H1 (cell line): Measurements from ENCODE around the gene LBR. TPM values are rescaled to one million over a fixed set of nuclear protein-coding genes. Genes with fewer than 3 reads are reported as not detected.

Source experiments
- CTCF ChIA-PET: fragments of 300-600 bp; sonication (Branson Sonifier 250); formaldehyde crosslinking; loops from one replicate; lab custom pipeline; 2021; ENCODE audit not compliant: partially characterized antibody; lab: Charles Lee
- POLR2A ChIA-PET: fragments of 300-600 bp; sonication (Branson Sonifier 250); formaldehyde crosslinking; loops from one replicate; lab custom pipeline; 2021; ENCODE audit warnings: inconsistent platforms; ENCODE audit not compliant: partially characterized antibody; lab: Charles Lee
- DNase-seq, 2 experiments: peaks; one replicate each; pipeline versions ENCODE4 v3.0.0 to v3.0.0-alpha.2; 2010 to 2022; ENCODE audit warnings: low spot score in 2 of 2, low read depth in 1 of 2, mixed read lengths in 1 of 2
- FAIRE-seq: peaks from 2 replicates; lab custom pipeline; 2011; peaks lifted over from hg19 to GRCh38; lab: Jason Lieb, UNC
- H2AFZ ChIP-seq: 2 replicates; pipeline ENCODE4 v1.8.1; 2012; ENCODE audit warnings: low read length, inconsistent platforms
- H2AK5ac ChIP-seq: 2 replicates; pipeline ENCODE4 v1.6.1; 2013; ENCODE audit warnings: low read depth, low read length
- H2BK120ac ChIP-seq: replicated peaks from 2 replicates; pipeline ENCODE3; 2013; ENCODE audit warnings: low read depth, low read length, inconsistent platforms
- H2BK12ac ChIP-seq: 2 replicates; pipeline ENCODE4 v1.6.1; 2013; ENCODE audit warnings: low read depth, low read length
- H2BK15ac ChIP-seq: 2 replicates; pipeline ENCODE4 v1.6.1; 2013; ENCODE audit warnings: low read length
- H2BK20ac ChIP-seq: 2 replicates; pipeline ENCODE4 v1.6.1; 2013; ENCODE audit warnings: low read length
- H2BK5ac ChIP-seq: 2 replicates; pipeline ENCODE4 v1.6.1; 2013; ENCODE audit warnings: low read depth, low read length
- H3K14ac ChIP-seq: 2 replicates; pipeline ENCODE4 v1.6.1; 2013; ENCODE audit warnings: inconsistent platforms; ENCODE audit not compliant: insufficient read length
- H3K18ac ChIP-seq: 2 replicates; pipeline ENCODE4 v1.6.1; 2013; ENCODE audit warnings: low read length; ENCODE audit errors: extremely low read depth
- H3K23ac ChIP-seq: 2 replicates; pipeline ENCODE4 v1.6.1; 2013; ENCODE audit warnings: inconsistent platforms; ENCODE audit not compliant: insufficient read length
- H3K23me2 ChIP-seq: 2 replicates; pipeline ENCODE4 v1.6.1; 2013; ENCODE audit warnings: low read depth, low read length
- H3K27ac ChIP-seq: 2 replicates; pipeline ENCODE4 v1.6.1; 2011; ENCODE audit warnings: low read depth, low read length, inconsistent platforms
- H3K27me3 ChIP-seq, 4 experiments: replicated peaks in 1 of 4; 1 replicate in 1 of 4; 2 replicates in 3 of 4; pipeline versions ENCODE4 v1.6.1 to v1.8.1; 2011 to 2013; ENCODE audit warnings: low read length in 3 of 4, mild to moderate bottlenecking in 3 of 4, inconsistent platforms in 2 of 4, mixed read lengths in 2 of 4, moderate library complexity in 1 of 4; ENCODE audit not compliant: control insufficient read depth in 3 of 4, insufficient read depth in 3 of 4; ENCODE audit errors: extremely low read depth in 1 of 4
- H3K36me3 ChIP-seq, 4 experiments: 2 replicates each; pipeline versions ENCODE4 v1.6.1 to v1.8.1; 2011 to 2013; ENCODE audit warnings: mild to moderate bottlenecking in 4 of 4, low read length in 3 of 4, moderate library complexity in 2 of 4, control low read depth in 1 of 4, inconsistent platforms in 1 of 4; ENCODE audit not compliant: insufficient read depth in 4 of 4, control insufficient read depth in 2 of 4
- H3K4ac ChIP-seq: replicated peaks from 2 replicates; pipeline ENCODE3; 2013; ENCODE audit warnings: low read length, low read depth, mixed read lengths, inconsistent platforms; ENCODE audit not compliant: insufficient read length
- H3K4me1 ChIP-seq, 4 experiments: replicated peaks in 1 of 4; 1 replicate in 1 of 4; 2 replicates in 3 of 4; pipeline versions ENCODE4 v1.6.1 to v1.8.1; 2011 to 2013; ENCODE audit warnings: low read length in 3 of 4, inconsistent platforms in 2 of 4, mixed read lengths in 1 of 4; ENCODE audit not compliant: insufficient read depth in 4 of 4, control insufficient read depth in 3 of 4
- H3K4me2 ChIP-seq, 2 experiments: 2 replicates each; pipeline versions ENCODE4 v1.6.1 to v1.8.1; 2011 to 2013; ENCODE audit warnings: low read depth in 2 of 2, low read length in 2 of 2, control low read depth in 1 of 2, inconsistent platforms in 1 of 2, mild to moderate bottlenecking in 1 of 2; ENCODE audit not compliant: insufficient read depth in 1 of 2
- H3K4me3 ChIP-seq, 4 experiments: fragments of 200-600, 300-600 bp in 1 of 4; sonication (generic), shearing (Covaris generic), sonication (Bioruptor Twin) in 1 of 4; 2 replicates each; pipeline versions ENCODE4 v1.5.1 to v1.8.1; 2011 to 2016; ENCODE audit warnings: low read length in 4 of 4, low read depth in 3 of 4, control low read depth in 2 of 4, inconsistent platforms in 2 of 4, mild to moderate bottlenecking in 2 of 4, mixed read lengths in 1 of 4, moderate library complexity in 1 of 4; ENCODE audit not compliant: insufficient read depth in 2 of 4; ENCODE audit errors: extremely low read depth in 1 of 4
- H3K56ac ChIP-seq: replicated peaks from 2 replicates; pipeline ENCODE3; 2013; ENCODE audit warnings: low read depth, mild to moderate bottlenecking, mixed read lengths, low read length, inconsistent platforms; ENCODE audit not compliant: insufficient read length
- H3K79me1 ChIP-seq: 2 replicates; pipeline ENCODE4 v1.6.1; 2013; ENCODE audit warnings: low read depth, low read length, control low read depth
- H3K79me2 ChIP-seq, 2 experiments: 2 replicates each; pipeline versions ENCODE4 v1.6.1 to v1.8.1; 2012 to 2013; ENCODE audit warnings: low read length in 2 of 2, mild to moderate bottlenecking in 2 of 2, inconsistent platforms in 1 of 2; ENCODE audit not compliant: insufficient read depth in 2 of 2, control insufficient read depth in 1 of 2
- H3K9ac ChIP-seq, 4 experiments: replicated peaks in 1 of 4; 1 replicate in 1 of 4; 2 replicates in 3 of 4; pipeline versions ENCODE4 v1.6.1 to v1.8.1; 2011 to 2013; ENCODE audit warnings: low read depth in 3 of 4, low read length in 3 of 4, control low read depth in 2 of 4, mild to moderate bottlenecking in 2 of 4, moderate library complexity in 2 of 4, inconsistent platforms in 1 of 4; ENCODE audit errors: extremely low read depth in 1 of 4
- H3K9me3 ChIP-seq, 2 experiments: 2 replicates each; pipeline versions ENCODE4 v1.6.1 to v1.8.1; 2012 to 2013; ENCODE audit warnings: mild to moderate bottlenecking in 2 of 2, moderate library complexity in 2 of 2, control low read depth in 1 of 2, inconsistent platforms in 1 of 2, low read depth in 1 of 2, low read length in 1 of 2, mixed read lengths in 1 of 2; ENCODE audit not compliant: insufficient read depth in 2 of 2
- H4K20me1 ChIP-seq, 2 experiments: replicated peaks in 1 of 2; 2 replicates each; pipeline versions ENCODE3 to v1.8.1; 2011 to 2013; ENCODE audit warnings: inconsistent platforms in 2 of 2, low read length in 2 of 2, mild to moderate bottlenecking in 1 of 2; ENCODE audit not compliant: insufficient read depth in 2 of 2, control insufficient read depth in 1 of 2
- H4K5ac ChIP-seq: 2 replicates; pipeline ENCODE4 v1.6.1; 2013; ENCODE audit warnings: low read length, low read depth, mixed read lengths, inconsistent platforms; ENCODE audit not compliant: insufficient read length
- H4K8ac ChIP-seq: 2 replicates; pipeline ENCODE4 v1.8.0; 2013; ENCODE audit warnings: mild to moderate bottlenecking, moderate library complexity, low read length, inconsistent platforms; ENCODE audit not compliant: insufficient read depth; ENCODE audit errors: extremely low read depth
- H4K91ac ChIP-seq: replicated peaks from 2 replicates; pipeline ENCODE3; 2013; ENCODE audit warnings: low read length, mixed read lengths, inconsistent platforms; ENCODE audit not compliant: insufficient read length
- ATF2 ChIP-seq: IDR thresholded peaks from 2 replicates; pipeline ENCODE4 v1.6.1; 2012; ENCODE audit warnings: low read length, inconsistent platforms
- CBX8 ChIP-seq: fragments of 300-800, 300-1000 bp; sonication (generic); IDR thresholded peaks from 2 replicates; pipeline ENCODE4 v1.7.1; 2016; ENCODE audit warnings: low read depth, low read length, borderline replicate concordance
- CHD2 ChIP-seq: IDR thresholded peaks from 2 replicates; pipeline ENCODE4 v1.6.1; 2012; ENCODE audit warnings: low read length, improper control_type of control experiment
- CTCF ChIP-seq, 3 experiments: IDR thresholded peaks; 1 replicate in 2 of 3; 2 replicates in 1 of 3; pipeline versions ENCODE4 v1.5.1 to v1.6.1; 2011; ENCODE audit warnings: low read length in 3 of 3, mild to moderate bottlenecking in 3 of 3, inconsistent platforms in 2 of 3, low read depth in 1 of 3, moderate library complexity in 1 of 3; ENCODE audit not compliant: insufficient read depth in 1 of 3; ENCODE audit errors: control extremely low read depth in 1 of 3
- HDAC6 ChIP-seq: IDR thresholded peaks from one replicate; pipeline ENCODE4 v1.7.1; 2012; ENCODE audit warnings: low read depth, mild to moderate bottlenecking, inconsistent platforms, low read length, moderate library complexity
- TAF1 ChIP-seq: IDR thresholded peaks from 2 replicates; pipeline ENCODE4 v1.6.1; 2011; ENCODE audit warnings: mild to moderate bottlenecking, low read depth, low read length
- TCF12 ChIP-seq: IDR thresholded peaks from 2 replicates; pipeline ENCODE4 v1.6.1; 2011; ENCODE audit warnings: low read depth, mild to moderate bottlenecking, low read length
- YY1 ChIP-seq: IDR thresholded peaks from 2 replicates; pipeline ENCODE4 v1.6.1; 2011; ENCODE audit warnings: low read depth, mild to moderate bottlenecking, low read length
- ZNF274 ChIP-seq: IDR thresholded peaks from 2 replicates; pipeline ENCODE4 v1.7.0; 2012; ENCODE audit warnings: low read length, borderline replicate concordance; ENCODE audit errors: extremely low read depth
- WGBS, 2 experiments: shearing (Covaris generic) in 1 of 2; methylation state at CpG; one replicate each; pipeline versions ENCODE4 v1.1.6 to v1.1.7; 2013 to 2015; ENCODE audit warnings: low lambda C conversion rate in 2 of 2, mixed read lengths in 2 of 2, inconsistent platforms in 1 of 2, low coverage in 1 of 2, missing lambda C conversion rate in 1 of 2; ENCODE audit not compliant: insufficient replicate concordance in 2 of 2, insufficient coverage in 1 of 2, insufficient read length in 1 of 2; ENCODE audit errors: extremely low coverage in 1 of 2, missing lambda C conversion rate in 1 of 2; 5-methylcytosine and 5-hydroxymethylcytosine counted together
- polyA plus RNA-seq, 7 experiments: library from polyadenylated mRNA; depleted of rRNA in 3 of 7; stranded (reverse) in 5 of 7; unstranded in 2 of 7; fragments of >200 nt in 5 of 7; fragments of 200-250 nt in 2 of 7; gene quantifications; 1 replicate in 5 of 7; 2 replicates in 1 of 7; 4 replicates in 1 of 7; pipeline versions ENCODE4 v1.2.1 to v1.2.3, GENCODE V29; 2011 to 2013; ENCODE audit warnings: missing spikeins in 2 of 7, mixed read lengths in 2 of 7
- total RNA-seq: library from RNA; stranded (reverse); fragmentation: NEBNext Ultra II Directional; extraction: Animal tissue kit (Norgen Biotek cat#: 25700); gene quantifications from 2 replicates; pipeline ENCODE4 v1.2.1, GENCODE V29; 2021

LBR gene
- total and polyA plus RNA-seq, 2 of the 8 experiments (the other 6 are each of a cell fraction or from before 2014, with no cell fraction given) = 32.1 to 89.8 TPM

- CTCF ChIA-PET = interaction anchor here (0.7 to 2.0 kb wide), 6 partner anchors 10 to 513 kb away, joined by 3 to 7 read pairs (median 4); no protein-coding TSS in a partner anchor
- POLR2A ChIA-PET = interaction anchor here (1.1 kb wide), 1 partner anchor 138 kb away, joined by 3 read pairs; no protein-coding TSS in a partner anchor
Measured at GRCh38 chr1:225449774-225450173, 21.9 kb upstream of the LBR start.

More at GRCh38 chr1:225449774-225450173, 21.9 kb upstream of the LBR start:
- Histone ChIP-seq H2BK12ac (no peak overlapping the region), H2BK15ac (no peak overlapping the region), H3K27me3 (no peaks in the 10 kb centered on the region; a peak in 1 of 7 replicates), H3K4me2 (no peak overlapping the region), H3K9me3 (no peaks in the 10 kb centered on the region), H2AK5ac (no peak overlapping the region), H3K36me3 (no peaks in the 10 kb centered on the region), H4K20me1 (no peaks in the 10 kb centered on the region), H3K14ac (no peak overlapping the region), H3K4ac (no peak overlapping the region), H3K79me1 (no peaks in the 10 kb centered on the region), H3K27ac (no peak overlapping the region), H2BK5ac (no peak overlapping the region), H4K5ac (no peak overlapping the region), H3K4me1 (peaks cover 0 to 13% (median 6%) of the 10 kb centered on the region in 4 experiments; a peak in 4 of 7 replicates), H2BK120ac (no peak overlapping the region), H3K79me2 (no peaks in the 10 kb centered on the region), H3K23ac (no peak overlapping the region), H4K8ac (no peak overlapping the region), H3K56ac (no peak overlapping the region), H3K23me2 (no peaks in the 10 kb centered on the region), H2AFZ (no peak overlapping the region), H3K4me3 (no peak overlapping the region), H3K9ac (no peak overlapping the region), H3K18ac (no peak overlapping the region), H4K91ac (no peak overlapping the region), H2BK20ac (no peak overlapping the region)
- no peak for FAIRE-seq
- no peak for DNase-seq
- no peak for TF ChIP-seq TAF1
- TF ChIP-seq CHD2 = no peak
- TF ChIP-seq CBX8 = no peak
- no peak for TF ChIP-seq CTCF (IDR thresholded peaks at IDR 0.05; ENCODE audit: control extremely low read depth in 1 of 3, insufficient read depth in 1 of 3, low read depth in 1 of 3, low read length in 3 of 3)
- TF ChIP-seq ZNF274 = no peak
- no peak for TF ChIP-seq HDAC6
- TF ChIP-seq TCF12 = no peak
- no peak for TF ChIP-seq ATF2
- TF ChIP-seq YY1 = no peak
- 84% methylated on average over 5 of the region's 5 CpGs; no CpG with 5 or more reads in 1 of the 2 experiments for WGBS, 2 experiments
